Loucy (cell line): Measurements from ENCODE around the gene BASP1.

Experiments used
- H2AFZ ChIP-seq: fragments of 200-600 bp; sonication (generic); 2 replicates; pipeline ENCODE4 v1.6.0; 2016; ENCODE audit warnings: antibody characterized with exemption, mild to moderate bottlenecking, low read length, moderate library complexity
- H3F3A ChIP-seq: fragments of 200-600 bp; 2 replicates; pipeline ENCODE4 v1.6.0; 2016; ENCODE audit warnings: antibody characterized with exemption, low read depth, mild to moderate bottlenecking
- H3K27me3 ChIP-seq: fragments of 200-600 bp; sonication (generic); 2 replicates; pipeline ENCODE4 v1.6.1; 2014; ENCODE audit warnings: low read length, mild to moderate bottlenecking; ENCODE audit not compliant: insufficient read depth, poor library complexity, severe bottlenecking
- H3K36me3 ChIP-seq: fragments of 200-600 bp; sonication (generic); 2 replicates; pipeline ENCODE4 v1.6.1; 2016; ENCODE audit warnings: low read length; ENCODE audit not compliant: insufficient read depth
- H3K4me1 ChIP-seq: fragments of 200-600 bp; sonication (generic); 2 replicates; pipeline ENCODE4 v1.5.1; 2014; ENCODE audit warnings: low read length, mild to moderate bottlenecking; ENCODE audit not compliant: insufficient read depth, poor library complexity, severe bottlenecking
- H3K4me2 ChIP-seq: fragments of 200-600 bp; sonication (generic); 2 replicates; pipeline ENCODE4 v1.6.0; 2014; ENCODE audit warnings: antibody characterized with exemption, low read length, low read depth, mild to moderate bottlenecking; ENCODE audit not compliant: poor library complexity, severe bottlenecking
- H3K4me3 ChIP-seq: fragments of 200-600 bp; sonication (generic); 2 replicates; pipeline ENCODE4 v1.5.1; 2014; ENCODE audit warnings: low read length, mild to moderate bottlenecking, mixed read lengths; ENCODE audit not compliant: poor library complexity, severe bottlenecking
- H3K79me2 ChIP-seq: fragments of 200-600 bp; sonication (generic); 2 replicates; pipeline ENCODE4 v1.6.1; 2014; ENCODE audit warnings: low read length; ENCODE audit not compliant: insufficient read depth
- H3K9ac ChIP-seq: fragments of 200-600 bp; sonication (generic); 2 replicates; pipeline ENCODE4 v1.6.0; 2014; ENCODE audit warnings: mild to moderate bottlenecking, low read depth, low read length, moderate library complexity; ENCODE audit not compliant: poor library complexity, severe bottlenecking
- H3K9me2 ChIP-seq: fragments of 200-600 bp; sonication (generic); replicated peaks from 2 replicates; pipeline ENCODE4 v1.6.1; 2016; ENCODE audit warnings: low read depth, low read length, mixed read lengths
- H3K9me3 ChIP-seq: fragments of 200-600 bp; sonication (generic); 2 replicates; pipeline ENCODE4 v1.6.1; 2014; ENCODE audit warnings: mild to moderate bottlenecking, antibody characterized with exemption, low read length, low read depth; ENCODE audit not compliant: insufficient read depth
- H4K20me1 ChIP-seq: fragments of 200-600 bp; sonication (generic); 2 replicates; pipeline ENCODE4 v1.6.0; 2014; ENCODE audit warnings: antibody characterized with exemption, low read length, mild to moderate bottlenecking; ENCODE audit not compliant: insufficient read depth, poor library complexity, severe bottlenecking
- CTCF ChIP-seq: fragments of 200-600 bp; sonication (generic); conservative IDR thresholded peaks from 2 replicates; pipeline ENCODE4 v1.5.1; 2014; ENCODE audit warnings: mild to moderate bottlenecking, antibody characterized with exemption, low read length
- EZH2phosphoT487 ChIP-seq: fragments of 200-600 bp; IDR thresholded peaks from 2 replicates; pipeline ENCODE4 v1.6.1; 2018; ENCODE audit warnings: antibody characterized with exemption, mild to moderate bottlenecking, moderate library complexity, borderline replicate concordance

The BASP1 gene

GRCh38 chr5:17256171-17256570, 38.7 kb downstream of the BASP1 start:
- H3K4me2 ChIP-seq, result no peak overlapping the region
- no peaks in the 10 kb centered on the region for H4K20me1 ChIP-seq
- H3K36me3 ChIP-seq, result no peaks in the 10 kb centered on the region
- no peaks in the 10 kb centered on the region for H3K9me2 ChIP-seq
- H3K79me2 ChIP-seq, result no peaks in the 10 kb centered on the region
- no peaks in the 10 kb centered on the region for H3F3A ChIP-seq
- no peak overlapping the region for H3K4me3 ChIP-seq
- H3K4me1 ChIP-seq, result no peaks in the 10 kb centered on the region
- no peak overlapping the region for H2AFZ ChIP-seq
- H3K9ac ChIP-seq, result no peak overlapping the region
- TF ChIP-seq CTCF, result no peak
- TF ChIP-seq EZH2phosphoT487, result no peak
- no peaks in the 10 kb centered on the region for H3K27me3 ChIP-seq
- H3K9me3 ChIP-seq, result peaks cover 2% of the 10 kb centered on the region; the same call in 1 of the 2 replicates

GRCh38 chr5:17256839-17257238, 39.4 kb downstream of the BASP1 start:
- H2AFZ ChIP-seq, result no peak overlapping the region
- H3K9me2 ChIP-seq, result no peaks in the 10 kb centered on the region
- no peaks in the 10 kb centered on the region for H3K79me2 ChIP-seq
- no peaks in the 10 kb centered on the region for H4K20me1 ChIP-seq
- no peaks in the 10 kb centered on the region for H3K4me1 ChIP-seq
- no peaks in the 10 kb centered on the region for H3K27me3 ChIP-seq
- H3K9ac ChIP-seq, result no peak overlapping the region
- H3K4me3 ChIP-seq, result no peak overlapping the region
- H3F3A ChIP-seq, result no peaks in the 10 kb centered on the region
- peaks cover 2% of the 10 kb centered on the region; the same call in 1 of the 2 replicates for H3K9me3 ChIP-seq
- H3K4me2 ChIP-seq, result no peak overlapping the region
- TF ChIP-seq CTCF (no peak), EZH2phosphoT487 (no peak)
- no peaks in the 10 kb centered on the region for H3K36me3 ChIP-seq

- no peaks in the 10 kb centered on the region for H3K4me1 ChIP-seq
- no peaks in the 10 kb centered on the region for H3K36me3 ChIP-seq
- H3K4me2 ChIP-seq, result no peak overlapping the region
Measured at GRCh38 chr5:17257705-17258273, 40.4 kb downstream of the BASP1 start.

More at GRCh38 chr5:17257705-17258273, 40.4 kb downstream of the BASP1 start:
- H3K4me3 ChIP-seq, result no peak overlapping the region
- no peaks in the 10 kb centered on the region for H3K27me3 ChIP-seq
- no peak overlapping the region for H3K9ac ChIP-seq
- peaks cover 2% of the 10 kb centered on the region; the same call in 1 of the 2 replicates for H3K9me3 ChIP-seq
- H3K9me2 ChIP-seq, result no peaks in the 10 kb centered on the region
- TF ChIP-seq CTCF, result no peak
- no peaks in the 10 kb centered on the region for H3K79me2 ChIP-seq
- H2AFZ ChIP-seq, result no peak overlapping the region
- no peaks in the 10 kb centered on the region for H4K20me1 ChIP-seq
- H3F3A ChIP-seq, result no peaks in the 10 kb centered on the region
